Measurements from ENCODE around the gene OR4F17.
"Not testable (repeated sequence)": the region's sequence is repeated elsewhere in the genome, so short reads cannot be mapped to it uniquely, and the experiment has no call there.

GRCh38 chr19:83626-84025 lies 23.3 kb upstream of the OR4F17 start:
- not testable (repeated sequence) for TF ChIP-seq CTCF, POLR2A (IDR thresholded peaks at IDR 0.05)
